AG04449 (cell line): ENCODE data around the gene KIF13A.
A peak's percentile ranks its signal among the peaks of the same experiment; 100 is the strongest.

ENCODE experiments used
- CTCF ChIA-PET: fragments of 350-600 bp; formaldehyde crosslinking; extraction: SDS; loops from one replicate; lab custom pipeline; 2021; ENCODE audit warnings: antibody characterized with exemption; lab: Yijun Ruan, JAX
- POLR2A ChIA-PET: fragments of 400-600, 350-600 bp; formaldehyde crosslinking; extraction: SDS; loops from one replicate; lab custom pipeline; 2020; ENCODE audit warnings: antibody characterized with exemption, inconsistent platforms; lab: Yijun Ruan, JAX
- DNase-seq: peaks from one replicate; pipeline ENCODE4 v3.0.0-alpha.2; 2010; ENCODE audit warnings: low read depth, low spot score
- H3K4me3 ChIP-seq: 2 replicates; pipeline ENCODE4 v1.5.1; 2011; ENCODE audit warnings: low read depth, mild to moderate bottlenecking, control low read depth, low read length
- TF ChIP-seq, protein P1 (sequence below): IDR thresholded peaks from one replicate; pipeline ENCODE4 v1.5.1; 2011; ENCODE audit warnings: mild to moderate bottlenecking, moderate library complexity, low read length, control low read depth, inconsistent platforms; ENCODE audit not compliant: insufficient read depth; ENCODE audit errors: missing control alignments

Gene KIF13A

DNA sequence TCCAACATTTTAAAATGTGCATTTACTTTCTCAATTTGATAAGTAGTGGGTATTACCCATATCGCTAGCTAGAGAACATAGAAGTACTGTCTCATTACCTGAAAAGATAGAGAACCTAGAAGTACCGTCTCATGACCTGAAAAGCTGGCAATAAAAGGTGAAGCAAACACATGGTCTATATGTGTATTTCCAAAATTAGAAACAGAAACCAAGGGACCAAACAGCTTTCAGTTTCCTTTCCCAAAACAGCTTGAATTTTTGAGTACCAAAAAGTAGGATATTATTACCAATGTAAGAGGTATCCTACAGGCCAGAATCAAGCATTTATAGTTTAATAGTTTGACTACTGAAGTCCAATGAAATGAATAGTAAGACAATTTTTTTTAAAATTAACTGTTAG, 77.2 kb downstream of the KIF13A start:
- TF ChIP-seq, protein P1, sequence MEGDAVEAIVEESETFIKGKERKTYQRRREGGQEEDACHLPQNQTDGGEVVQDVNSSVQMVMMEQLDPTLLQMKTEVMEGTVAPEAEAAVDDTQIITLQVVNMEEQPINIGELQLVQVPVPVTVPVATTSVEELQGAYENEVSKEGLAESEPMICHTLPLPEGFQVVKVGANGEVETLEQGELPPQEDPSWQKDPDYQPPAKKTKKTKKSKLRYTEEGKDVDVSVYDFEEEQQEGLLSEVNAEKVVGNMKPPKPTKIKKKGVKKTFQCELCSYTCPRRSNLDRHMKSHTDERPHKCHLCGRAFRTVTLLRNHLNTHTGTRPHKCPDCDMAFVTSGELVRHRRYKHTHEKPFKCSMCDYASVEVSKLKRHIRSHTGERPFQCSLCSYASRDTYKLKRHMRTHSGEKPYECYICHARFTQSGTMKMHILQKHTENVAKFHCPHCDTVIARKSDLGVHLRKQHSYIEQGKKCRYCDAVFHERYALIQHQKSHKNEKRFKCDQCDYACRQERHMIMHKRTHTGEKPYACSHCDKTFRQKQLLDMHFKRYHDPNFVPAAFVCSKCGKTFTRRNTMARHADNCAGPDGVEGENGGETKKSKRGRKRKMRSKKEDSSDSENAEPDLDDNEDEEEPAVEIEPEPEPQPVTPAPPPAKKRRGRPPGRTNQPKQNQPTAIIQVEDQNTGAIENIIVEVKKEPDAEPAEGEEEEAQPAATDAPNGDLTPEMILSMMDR = no peak
- ChIA-PET POLR2A (no interaction called here), CTCF (interaction anchor here (0.6 to 0.7 kb wide), 2 partner anchors 12 to 54 kb away, joined by 3 read pairs; no protein-coding TSS in a partner anchor)
- DNase-seq = no peak
- no peak overlapping the region for H3K4me3 ChIP-seq

DNA sequence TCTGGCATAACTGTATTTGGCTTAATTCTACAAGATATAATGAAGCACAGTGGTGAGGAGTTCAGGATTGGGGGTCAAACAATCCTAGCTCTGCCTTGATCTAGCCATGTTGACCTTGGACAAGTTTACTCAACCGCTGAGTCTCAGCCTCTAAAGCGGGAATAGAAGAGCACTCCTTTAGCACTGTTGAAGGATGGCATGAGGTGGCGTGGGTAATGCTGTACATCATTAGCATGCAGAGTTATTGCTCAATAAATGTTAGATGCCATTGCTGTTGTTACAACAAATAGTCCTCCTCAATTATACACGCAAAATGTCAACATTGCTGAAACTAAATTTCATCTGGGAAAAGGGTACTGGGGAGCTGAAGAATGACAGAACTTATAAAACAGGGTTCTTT, 78.6 kb downstream of the KIF13A start:
- POLR2A ChIA-PET = no interaction called here
- TF ChIP-seq, protein P1 = no peak
- no peak overlapping the region for H3K4me3 ChIP-seq
- DNase-seq = no peak
- CTCF ChIA-PET = no interaction called here

DNA sequence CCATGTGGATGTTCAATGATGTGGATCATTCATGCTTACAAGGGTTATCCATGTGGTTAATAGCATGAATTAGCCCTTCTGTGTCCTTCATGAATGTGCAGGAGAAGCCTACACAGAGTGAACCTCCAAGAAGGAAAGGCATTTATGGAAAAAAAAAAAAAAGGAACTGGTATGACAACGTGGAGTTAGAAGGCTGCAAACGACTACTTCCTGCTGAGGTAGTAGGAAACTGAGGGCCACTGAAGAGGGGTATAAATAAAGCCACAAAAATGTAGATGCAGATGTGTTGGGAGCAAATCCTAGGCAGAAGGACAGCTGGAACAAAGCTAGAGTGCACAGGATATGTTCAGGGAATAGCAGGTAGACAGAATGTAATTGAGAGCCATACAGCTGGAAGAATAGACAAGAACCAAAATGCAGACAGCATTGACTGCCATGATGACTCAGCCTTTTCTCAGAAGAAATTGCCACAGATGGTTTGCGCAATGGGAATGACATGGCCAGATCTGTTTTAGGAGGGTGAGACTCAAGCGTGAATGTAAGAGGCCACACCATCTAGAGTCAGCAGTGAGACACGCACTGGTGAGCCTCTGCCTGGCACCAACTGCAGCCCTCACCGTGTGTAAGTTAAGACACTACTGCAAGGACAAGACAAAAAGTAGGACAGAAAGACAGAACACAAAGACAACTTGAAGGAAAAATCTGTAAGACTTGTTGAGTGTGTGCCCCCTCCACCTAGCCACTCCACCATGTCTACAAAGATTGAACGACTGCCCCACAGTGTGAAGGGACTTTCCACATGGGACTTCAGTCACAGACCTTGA, 79.8 kb downstream of the KIF13A start:
- DNase-seq = peak; percentile 97
- H3K4me3 ChIP-seq = no peak overlapping the region
- ChIA-PET POLR2A (no interaction called here), CTCF (interaction anchor here (0.5 to 1.6 kb wide), 2 partner anchors 27 to 79 kb away, joined by 3 to 5 read pairs; no protein-coding TSS in a partner anchor)
- TF ChIP-seq, protein P1 = peak; percentile 35

DNA sequence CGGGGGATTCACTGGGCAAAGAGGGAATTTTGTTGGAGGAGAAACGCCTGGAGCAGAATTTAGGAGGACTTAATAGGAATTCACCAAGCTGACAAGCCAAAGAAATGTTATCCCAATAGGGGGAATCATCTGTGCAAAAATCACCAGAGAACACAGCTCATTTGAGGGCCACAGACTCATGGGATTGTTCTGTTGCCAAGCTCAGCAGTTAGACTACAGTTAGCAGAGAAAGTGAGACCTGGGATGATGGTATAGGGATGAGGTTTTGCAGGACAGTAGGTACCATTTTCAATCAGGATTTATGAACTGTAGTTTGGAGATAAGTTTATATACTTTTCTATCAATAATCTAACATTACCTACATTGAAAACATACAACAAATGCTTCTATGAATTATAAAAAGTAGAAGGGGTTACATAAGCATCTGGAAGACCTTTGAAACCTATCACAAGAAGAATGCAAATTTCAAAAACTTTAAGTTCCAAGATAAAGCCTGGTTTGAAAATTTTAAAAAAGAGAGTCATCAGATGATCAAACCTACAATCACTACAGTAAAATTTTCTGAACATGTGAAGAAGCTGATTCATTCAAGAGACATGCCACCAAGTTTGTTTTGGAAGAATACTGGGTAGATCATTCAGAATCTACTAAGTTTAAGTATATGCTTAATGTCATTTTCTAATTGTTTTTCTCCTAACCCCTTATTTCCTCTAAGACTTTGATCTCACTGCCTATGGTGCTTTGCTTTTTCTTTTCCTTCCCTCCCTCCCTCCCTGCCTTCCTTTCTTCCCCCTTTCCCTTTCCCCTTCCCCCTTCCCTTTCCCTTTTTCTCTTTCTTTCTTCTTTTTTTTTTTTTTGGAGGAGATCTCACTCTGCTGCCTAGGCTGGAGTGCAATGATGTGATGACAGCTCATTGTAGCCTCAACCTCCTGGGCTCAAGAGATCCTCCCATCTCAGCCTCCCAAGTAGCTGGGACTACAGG, 81.5 kb downstream of the KIF13A start:
- peak; percentile 58 for DNase-seq
- POLR2A ChIA-PET = interaction anchor here (0.5 to 0.8 kb wide), 2 partner anchors 21 to 25 kb away, joined by 3 to 7 read pairs; no protein-coding TSS in a partner anchor
- CTCF ChIA-PET = interaction anchor here (1.1 to 1.6 kb wide), 3 partner anchors 10 to 80 kb away, joined by 3 to 6 read pairs (median 5); no protein-coding TSS in a partner anchor
- TF ChIP-seq, protein P1 = no peak
- no peak overlapping the region for H3K4me3 ChIP-seq

DNA sequence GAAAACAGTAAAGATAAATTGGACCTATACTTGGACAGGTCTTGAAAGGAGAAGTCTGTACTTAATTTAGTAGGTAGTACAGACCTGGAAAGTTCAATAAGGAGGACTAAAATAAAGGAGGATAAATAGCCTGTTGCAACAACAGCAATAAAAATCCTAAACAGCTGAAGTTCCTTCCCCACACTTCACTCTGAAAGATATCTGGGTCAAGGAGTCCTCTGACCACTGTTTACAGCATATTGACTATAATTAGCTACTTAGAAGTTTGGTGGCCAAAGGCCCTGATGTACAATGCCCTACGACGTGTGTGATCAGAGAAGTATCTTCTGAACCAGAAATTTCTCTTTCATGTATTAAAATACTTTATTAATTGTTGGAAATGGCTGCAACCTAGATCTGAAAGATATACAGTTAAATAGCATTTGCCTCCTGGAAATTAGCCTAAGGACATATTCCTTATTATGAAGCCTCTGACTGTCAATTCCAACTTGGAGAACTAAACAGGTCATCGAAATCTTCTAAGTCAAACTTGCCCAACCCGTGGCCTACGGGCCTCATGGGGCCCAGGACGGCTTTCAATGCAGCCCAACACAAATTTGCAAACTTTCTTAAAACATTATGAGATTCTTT, 82.8 kb downstream of the KIF13A start:
- no peak for DNase-seq
- no peak overlapping the region for H3K4me3 ChIP-seq
- POLR2A ChIA-PET = no interaction called here
- TF ChIP-seq, protein P1 = no peak
- CTCF ChIA-PET = interaction anchor here (1.1 to 1.3 kb wide), 2 partner anchors 11 to 64 kb away, joined by 3 to 6 read pairs; no protein-coding TSS in a partner anchor
